Measurements from ENCODE around the gene ATP5IF1.

The ATP5IF1 gene

GRCh38 chr1:28235755-28236655 lies at the start of gene ATP5IF1:
TSS of gene ATP5IF1 (plus strand) at chr1:28236124. CDS start at chr1:28236184, 60 bp downstream.
- peak; percentile 96 for DNase-seq

DNA sequence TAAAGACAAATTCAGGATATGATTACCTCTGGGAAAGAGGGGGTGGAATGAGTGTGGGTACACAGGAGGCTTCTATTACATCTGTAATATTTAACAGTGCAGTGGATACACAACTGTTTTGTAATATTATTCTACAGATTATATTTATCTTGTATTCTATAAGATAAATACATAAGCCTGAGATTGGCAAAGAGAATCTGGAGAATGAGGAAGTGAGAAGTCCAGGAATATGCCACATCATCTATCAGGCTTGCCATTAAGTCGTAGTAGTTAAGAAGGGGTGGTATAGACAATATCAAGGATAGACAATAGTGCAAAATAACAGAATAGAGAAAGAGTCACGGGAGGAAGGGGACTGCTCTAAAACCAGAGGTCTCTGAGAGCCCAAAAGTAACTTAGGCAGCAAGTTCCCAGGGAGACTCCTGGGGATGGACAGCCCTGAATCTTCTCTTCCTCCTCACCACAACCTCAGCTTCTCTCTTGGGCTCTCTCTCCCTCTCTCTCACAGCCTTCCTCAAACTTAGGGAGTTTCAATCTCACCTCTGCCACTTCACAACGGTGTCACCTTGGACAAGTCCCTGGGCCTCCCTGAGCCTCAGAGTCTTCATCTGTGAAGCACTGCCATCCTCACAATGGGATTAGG lies 45.5 kb upstream of the ATP5IF1 start:
- DNase-seq, result no peak

- DNase-seq, result no peak
These were observed 44.8 kb upstream of the ATP5IF1 start for GRCh38 chr1:28190996-28191645.

DNA sequence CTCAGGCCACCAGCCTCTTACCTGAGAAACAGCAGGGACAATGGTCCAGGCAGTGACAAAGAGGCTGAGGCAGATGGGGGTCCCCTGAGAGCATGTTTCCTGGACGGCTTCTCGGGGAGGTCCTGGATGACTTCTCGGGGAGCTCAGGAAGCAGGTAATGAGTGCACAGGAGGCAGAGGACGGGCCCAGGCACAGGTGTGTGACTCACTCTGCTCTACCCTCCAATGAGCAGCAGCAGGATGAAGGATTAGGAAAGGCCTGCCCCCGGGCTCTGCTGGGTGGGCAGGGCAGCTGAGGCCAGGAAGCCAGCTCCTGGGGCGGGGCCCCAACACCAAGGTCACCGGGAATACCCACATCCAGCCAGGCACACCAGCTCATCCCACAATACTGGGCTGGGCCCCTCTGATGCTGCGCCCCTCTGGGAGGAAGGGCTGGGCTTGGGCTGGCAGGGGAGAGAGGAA lies 42.2 kb upstream of the ATP5IF1 start:
- no peak for DNase-seq

DNA sequence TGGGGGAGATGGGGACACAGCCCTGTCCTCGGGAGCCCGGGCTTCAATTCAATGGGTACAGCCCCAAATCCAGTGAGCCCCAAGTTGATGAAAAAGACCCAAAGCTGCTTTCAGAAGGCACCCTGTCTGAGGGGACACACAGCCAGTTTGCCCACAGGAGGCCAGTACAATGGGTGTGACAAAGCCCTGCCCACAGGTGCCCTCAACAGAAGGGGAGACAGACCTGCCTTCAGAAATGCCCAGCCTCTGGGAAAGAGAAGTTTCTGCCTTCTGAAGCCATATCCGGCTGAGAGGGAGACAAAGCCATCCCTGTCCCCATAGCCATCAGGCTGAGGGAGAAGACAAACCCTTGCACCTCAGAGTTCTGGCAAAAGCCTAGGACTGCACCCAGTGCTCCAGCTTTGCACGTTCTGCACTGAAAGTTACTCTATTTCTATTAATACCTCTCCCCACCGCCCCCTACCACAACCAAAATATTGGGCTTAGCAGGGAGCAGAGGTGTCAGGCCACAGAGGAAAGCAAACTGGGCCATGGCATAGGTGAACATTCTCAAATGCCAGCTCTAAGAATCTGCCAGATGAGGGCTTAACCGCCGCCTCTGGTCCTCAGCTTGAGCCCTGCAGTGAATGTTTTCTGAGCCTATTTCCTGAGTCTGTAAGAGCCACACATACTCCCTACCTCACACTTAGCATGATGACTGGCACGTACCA lies 41.4 kb upstream of the ATP5IF1 start:
- no peak for DNase-seq

DNA sequence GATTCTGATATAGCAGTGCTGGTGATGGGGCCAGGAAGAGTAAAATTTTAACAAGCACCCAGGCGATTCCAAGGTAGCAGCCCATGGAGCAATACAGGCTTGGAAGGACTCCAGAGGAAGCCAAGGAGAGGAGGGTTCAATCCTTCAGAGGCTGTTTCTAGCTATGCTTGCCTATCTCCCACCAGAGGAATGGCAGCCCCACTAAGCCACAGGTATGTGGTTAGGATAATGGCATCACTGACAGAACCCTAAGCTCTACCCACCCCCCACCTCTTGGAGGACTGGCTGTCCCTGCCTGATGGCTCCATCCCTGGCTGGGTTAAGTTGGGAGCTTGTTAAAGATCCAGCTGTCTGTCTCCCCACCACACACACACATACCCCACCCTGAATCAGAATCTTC lies 40.1 kb upstream of the ATP5IF1 start:
- no peak for DNase-seq

DNA sequence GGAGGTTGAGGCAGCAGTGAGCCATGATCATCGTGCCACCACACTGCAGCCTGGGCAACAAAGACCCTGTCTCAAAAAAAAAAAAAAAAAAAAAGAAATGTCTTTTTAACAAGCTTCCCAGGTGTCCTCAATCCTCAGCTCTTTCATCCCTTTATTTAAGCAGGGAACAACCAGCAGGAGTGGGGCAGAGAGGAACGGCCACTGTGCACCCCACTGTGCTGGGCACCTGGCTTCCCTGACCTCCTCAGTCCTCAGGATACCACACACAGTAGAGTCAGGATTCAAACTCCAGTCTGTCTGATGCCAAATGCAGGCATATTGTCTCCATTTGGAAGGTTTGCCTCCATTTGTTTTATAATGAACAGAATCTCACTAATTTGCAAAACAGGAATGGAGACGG lies 39.6 kb upstream of the ATP5IF1 start:
- DNase-seq, result no peak

- no peak for DNase-seq
These were observed 38.1 kb upstream of the ATP5IF1 start for GRCh38 chr1:28197682-28198415.

GRCh38 chr1:28199328-28200233 lies 36.3 kb upstream of the ATP5IF1 start:
- DNase-seq, result peak; percentile 71

- DNase-seq, result no peak
These were observed 35.6 kb upstream of the ATP5IF1 start for GRCh38 chr1:28200234-28200873.

- DNase-seq, result no peak
These were observed 30.7 kb upstream of the ATP5IF1 start for GRCh38 chr1:28205243-28205642.

DNA sequence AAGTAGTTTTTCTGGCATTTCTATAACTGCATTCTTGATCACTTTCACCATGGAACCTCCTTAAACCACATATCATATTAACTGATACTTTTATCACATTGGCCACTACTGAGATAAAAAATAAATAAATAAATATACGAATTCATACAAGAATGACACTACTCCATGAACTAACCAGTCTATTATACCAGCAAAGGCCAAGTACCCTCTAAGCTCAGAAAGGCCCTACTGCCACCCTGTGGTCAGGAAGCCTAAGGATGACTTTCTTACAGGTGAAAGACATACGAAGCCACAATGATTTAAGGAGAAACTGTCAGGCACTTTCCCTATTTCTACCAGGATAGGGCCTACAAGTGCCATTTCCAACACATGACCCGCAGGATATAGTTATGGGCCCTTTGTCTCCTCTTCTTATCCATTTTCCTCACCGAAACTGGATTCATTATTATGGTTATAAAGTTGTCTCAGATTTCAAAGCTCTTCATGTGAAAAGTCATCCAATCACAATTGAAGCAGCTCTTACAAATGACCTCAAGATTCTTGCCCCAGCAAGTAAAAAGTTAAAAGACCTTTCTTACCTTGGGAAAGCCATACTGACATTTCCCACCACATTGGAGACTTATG lies 27.0 kb upstream of the ATP5IF1 start:
- peak; percentile 76 for DNase-seq

- DNase-seq, result no peak
These were observed 26.2 kb upstream of the ATP5IF1 start for GRCh38 chr1:28209700-28210099.

DNA sequence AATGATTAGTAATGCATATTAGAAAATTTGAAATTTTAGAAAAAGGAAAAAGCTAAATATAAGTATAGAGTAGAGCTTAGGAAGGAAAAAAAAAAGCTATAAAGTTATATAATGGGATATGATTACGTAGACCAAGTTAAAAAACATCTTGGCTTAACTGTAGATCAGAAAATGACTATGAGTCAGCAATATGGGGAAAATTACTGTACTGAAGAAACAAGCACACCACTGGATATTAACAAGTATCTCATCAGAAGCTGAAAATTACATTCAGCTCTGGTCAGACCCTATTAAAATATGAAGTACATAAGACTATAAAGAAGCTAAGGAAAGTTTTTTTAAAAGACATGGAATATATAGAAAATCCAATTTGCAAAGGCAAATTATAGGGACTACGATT lies 22.6 kb upstream of the ATP5IF1 start:
- DNase-seq, result no peak

DNA sequence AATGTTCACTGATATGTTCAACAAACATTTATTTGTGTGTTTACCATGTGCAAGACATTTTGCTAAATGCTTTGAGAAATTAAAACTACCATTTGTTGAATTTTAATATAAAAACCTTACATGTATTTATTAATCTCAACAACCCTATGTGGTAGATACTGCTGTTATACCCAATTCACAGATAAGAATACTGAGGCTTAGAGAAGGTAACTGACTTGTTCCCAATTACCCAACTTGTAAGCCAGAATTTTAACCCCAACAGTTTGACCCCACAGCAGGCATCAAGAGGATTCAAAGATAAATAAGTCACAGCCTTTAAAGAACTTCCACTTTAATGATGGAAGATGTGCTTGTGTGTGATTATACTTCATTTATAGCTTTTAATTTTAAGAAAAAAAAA lies 6.8 kb upstream of the ATP5IF1 start:
- DNase-seq, result no peak

GRCh38 chr1:28229996-28230395 lies 5.9 kb upstream of the ATP5IF1 start:
- no peak for DNase-seq

DNA sequence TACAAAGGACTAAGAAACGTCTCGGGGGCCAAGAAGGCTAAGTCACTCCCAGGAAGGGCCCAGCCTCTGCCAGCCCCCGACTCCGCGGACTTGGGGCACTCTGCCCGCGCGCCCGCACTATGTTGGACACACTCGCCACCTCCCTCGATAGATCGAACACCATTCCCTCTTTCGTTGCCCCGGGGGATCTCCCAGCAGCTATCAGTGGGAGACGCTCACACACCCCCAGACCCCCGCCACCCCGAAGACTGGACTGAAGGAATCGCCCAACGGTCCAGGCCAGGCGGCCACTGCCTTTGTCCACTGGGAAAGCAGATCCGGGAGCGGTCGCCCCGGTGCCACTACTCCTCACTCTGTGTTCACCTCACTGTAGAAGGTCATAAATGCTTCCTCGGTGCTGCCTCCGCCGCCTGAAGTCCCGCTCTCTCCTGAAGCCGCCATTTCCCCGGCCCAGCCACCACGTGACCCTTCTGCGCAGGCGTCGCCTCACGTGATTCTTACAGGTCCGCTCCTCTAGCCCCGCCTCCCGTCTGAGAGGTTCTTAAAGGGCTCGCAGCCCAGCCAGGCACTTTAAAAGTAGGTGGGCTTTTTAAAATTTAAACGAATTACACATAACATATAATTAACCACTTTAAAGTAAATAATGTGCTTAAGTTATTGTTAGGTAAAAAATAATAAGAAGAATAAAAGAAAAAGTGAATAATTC lies 3.2 kb upstream of the ATP5IF1 start, which contains the start of gene DNAJC8:
Gene DNAJC8 (minus strand): TSS at position 472 of the 706 bp plus-strand sequence. CDS start 31 bp downstream, at position 441.
- peak; percentile 92 for DNase-seq

- DNase-seq, result no peak
These were observed 2.7 kb upstream of the ATP5IF1 start for GRCh38 chr1:28233264-28233606.

DNA sequence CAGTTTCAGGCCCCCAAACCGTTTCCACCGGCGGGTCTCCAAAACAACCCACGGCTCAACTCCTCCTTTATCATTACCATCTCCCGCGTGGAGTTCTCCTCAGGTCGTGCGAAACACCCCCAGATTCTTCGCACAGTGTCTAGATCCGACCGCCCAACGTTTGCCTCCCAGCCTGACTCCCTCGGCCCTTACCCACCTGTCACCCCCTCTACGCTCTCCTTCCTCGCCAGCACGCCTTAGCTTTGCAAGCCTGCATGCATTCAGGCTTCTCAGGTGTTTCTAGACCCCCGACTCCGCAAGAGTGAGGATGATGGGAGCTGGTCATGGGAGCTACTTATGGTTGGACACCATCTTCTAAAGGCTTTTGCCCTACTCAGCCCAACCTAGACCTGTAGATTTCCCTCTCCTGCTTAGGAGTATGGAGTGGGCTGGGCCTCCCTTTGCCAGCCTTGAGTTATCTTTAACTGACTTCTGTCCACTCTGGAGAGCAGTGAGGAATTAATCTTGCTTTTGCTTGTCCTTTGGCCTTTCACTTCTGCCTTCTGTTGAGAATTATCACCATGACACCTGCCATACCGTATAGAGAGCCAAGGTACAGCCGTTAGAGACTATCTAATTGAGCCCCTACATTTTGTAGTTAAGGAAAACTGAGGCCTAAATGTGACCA lies 865 bp downstream of the ATP5IF1 start:
- DNase-seq, result no peak

Measured in CD4-positive, alpha-beta T cell treated with Interleukin-12 subunit alpha and Interleukin-12 subunit beta, for 1 hour (primary cell).